MM.1S (cell line): ENCODE results near the gene FREY1.

Experiments used
- DNase-seq: peaks from one replicate; pipeline ENCODE4 v3.0.0-alpha.2; 2015
- H2AFZ ChIP-seq: fragments of 300-600 bp; sonication (generic); 2 replicates; pipeline ENCODE4 v1.6.0; 2016; ENCODE audit warnings: antibody characterized with exemption, low read length
- H3F3A ChIP-seq: fragments of 300-600 bp; sonication (generic); 2 replicates; pipeline ENCODE4 v1.6.1; 2016; ENCODE audit warnings: mild to moderate bottlenecking, antibody characterized with exemption, low read length, moderate library complexity, mixed read lengths; ENCODE audit not compliant: insufficient read depth
- H3K27ac ChIP-seq: fragments of 300-600 bp; sonication (generic); 2 replicates; pipeline ENCODE4 v1.5.1; 2016; ENCODE audit warnings: mild to moderate bottlenecking, low read length
- H3K27me3 ChIP-seq: fragments of 300-600 bp; sonication (generic); replicated peaks from 2 replicates; pipeline ENCODE4 v1.6.0; 2016; ENCODE audit warnings: low read length; ENCODE audit not compliant: insufficient read depth
- H3K36me3 ChIP-seq: fragments of 300-600 bp; sonication (generic); replicated peaks from 2 replicates; pipeline ENCODE4 v1.6.1; 2016; ENCODE audit warnings: mild to moderate bottlenecking, low read length, mixed read lengths; ENCODE audit not compliant: insufficient read depth
- H3K4me1 ChIP-seq: fragments of 300-600 bp; sonication (generic); 2 replicates; pipeline ENCODE4 v1.6.1; 2016; ENCODE audit warnings: low read length, mixed read lengths
- H3K4me2 ChIP-seq: fragments of 300-600 bp; sonication (generic); 2 replicates; pipeline ENCODE4 v1.6.0; 2016; ENCODE audit warnings: low read depth, low read length
- H3K4me3 ChIP-seq: fragments of 300-600 bp; sonication (generic); 2 replicates; pipeline ENCODE4 v1.5.1; 2016; ENCODE audit warnings: low read length, mixed read lengths
- H3K79me2 ChIP-seq: fragments of 300-600 bp; sonication (generic); 2 replicates; pipeline ENCODE4 v1.6.1; 2016; ENCODE audit warnings: mixed run types, low read length, mixed read lengths
- H3K9ac ChIP-seq: fragments of 300-600 bp; sonication (generic); 2 replicates; pipeline ENCODE4 v1.6.1; 2016; ENCODE audit warnings: low read length, mixed read lengths
- H3K9me2 ChIP-seq: fragments of 300-600 bp; sonication (generic); replicated peaks from 2 replicates; pipeline ENCODE4 v1.6.1; 2016; ENCODE audit warnings: mild to moderate bottlenecking, low read length, mixed read lengths; ENCODE audit not compliant: insufficient read depth
- H3K9me3 ChIP-seq: fragments of 300-600 bp; sonication (generic); replicated peaks from 2 replicates; pipeline ENCODE4 v1.6.1; 2016; ENCODE audit warnings: mild to moderate bottlenecking, low read length, mixed read lengths; ENCODE audit not compliant: insufficient read depth
- H4K20me1 ChIP-seq: fragments of 300-600 bp; sonication (generic); 2 replicates; pipeline ENCODE4 v1.6.1; 2016; ENCODE audit warnings: mild to moderate bottlenecking, low read length, moderate library complexity, mixed read lengths; ENCODE audit not compliant: insufficient read depth
- EZH2 ChIP-seq: fragments of 300-600 bp; sonication (generic); optimal IDR thresholded peaks from 2 replicates; pipeline ENCODE3; 2017; ENCODE audit warnings: low read depth, mild to moderate bottlenecking, antibody characterized with exemption, low read length, mixed read lengths
- EZH2phosphoT487 ChIP-seq: fragments of 300-600 bp; sonication (generic); IDR thresholded peaks from 2 replicates; pipeline ENCODE4 v1.6.1; 2018; ENCODE audit warnings: antibody characterized with exemption, low read length
- TF ChIP-seq, protein P1 (sequence below): fragments of 300-600 bp; sonication (generic); IDR thresholded peaks from 2 replicates; pipeline ENCODE4 v1.5.1; 2016; ENCODE audit warnings: antibody characterized with exemption, low read length, mixed read lengths

FREY1 gene

GRCh38 chr11:45913942-45914635 lies 7.0 kb upstream of the FREY1 start:
- H3K79me2 ChIP-seq, result peaks cover 22% of the 10 kb centered on the region
- peaks cover 17% of the 10 kb centered on the region for H3F3A ChIP-seq
- TF ChIP-seq EZH2, result no peak
- no peak for TF ChIP-seq EZH2phosphoT487
- TF ChIP-seq, protein P1, sequence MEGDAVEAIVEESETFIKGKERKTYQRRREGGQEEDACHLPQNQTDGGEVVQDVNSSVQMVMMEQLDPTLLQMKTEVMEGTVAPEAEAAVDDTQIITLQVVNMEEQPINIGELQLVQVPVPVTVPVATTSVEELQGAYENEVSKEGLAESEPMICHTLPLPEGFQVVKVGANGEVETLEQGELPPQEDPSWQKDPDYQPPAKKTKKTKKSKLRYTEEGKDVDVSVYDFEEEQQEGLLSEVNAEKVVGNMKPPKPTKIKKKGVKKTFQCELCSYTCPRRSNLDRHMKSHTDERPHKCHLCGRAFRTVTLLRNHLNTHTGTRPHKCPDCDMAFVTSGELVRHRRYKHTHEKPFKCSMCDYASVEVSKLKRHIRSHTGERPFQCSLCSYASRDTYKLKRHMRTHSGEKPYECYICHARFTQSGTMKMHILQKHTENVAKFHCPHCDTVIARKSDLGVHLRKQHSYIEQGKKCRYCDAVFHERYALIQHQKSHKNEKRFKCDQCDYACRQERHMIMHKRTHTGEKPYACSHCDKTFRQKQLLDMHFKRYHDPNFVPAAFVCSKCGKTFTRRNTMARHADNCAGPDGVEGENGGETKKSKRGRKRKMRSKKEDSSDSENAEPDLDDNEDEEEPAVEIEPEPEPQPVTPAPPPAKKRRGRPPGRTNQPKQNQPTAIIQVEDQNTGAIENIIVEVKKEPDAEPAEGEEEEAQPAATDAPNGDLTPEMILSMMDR, result no peak
- no peak overlapping the region for H3K27ac ChIP-seq
- H3K9me3 ChIP-seq, result no peaks in the 10 kb centered on the region
- H3K9me2 ChIP-seq, result no peaks in the 10 kb centered on the region
- no peaks in the 10 kb centered on the region for H3K36me3 ChIP-seq
- no peak overlapping the region for H3K4me2 ChIP-seq
- peaks cover 5% of the 10 kb centered on the region for H3K4me1 ChIP-seq
- H2AFZ ChIP-seq, result no peak overlapping the region
- H4K20me1 ChIP-seq, result no peaks in the 10 kb centered on the region
- H3K9ac ChIP-seq, result no peak overlapping the region
- H3K27me3 ChIP-seq, result no peaks in the 10 kb centered on the region
- H3K4me3 ChIP-seq, result no peak overlapping the region
- DNase-seq, result no peak

DNA sequence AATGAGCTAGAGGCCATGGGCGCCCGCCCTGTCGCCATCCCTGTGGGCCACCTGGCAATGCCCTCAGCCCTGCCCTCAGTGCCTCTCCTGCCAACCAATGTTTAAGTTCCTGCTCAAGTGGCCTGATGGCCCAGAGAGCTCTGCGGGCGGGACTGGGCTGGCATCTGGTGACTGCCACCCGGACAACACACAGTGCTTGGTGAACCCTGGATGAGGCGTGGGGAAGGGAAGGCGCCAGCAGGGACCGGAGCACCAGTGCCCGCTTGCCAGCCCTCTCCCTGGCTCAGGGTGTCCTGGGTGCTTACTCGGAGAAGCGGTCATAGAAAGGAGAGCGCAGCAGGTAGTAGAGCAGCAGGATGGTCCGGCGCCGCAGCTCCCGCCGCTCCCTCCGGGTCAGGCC lies 6.4 kb upstream of the FREY1 start:
- Histone ChIP-seq H3K27ac (no peak overlapping the region), H3K9ac (no peak overlapping the region), H3K4me2 (no peak overlapping the region), H3K9me3 (no peaks in the 10 kb centered on the region), H3F3A (peaks cover 12% of the 10 kb centered on the region), H3K9me2 (no peaks in the 10 kb centered on the region), H3K4me1 (peaks cover 3% of the 10 kb centered on the region; the same call in 1 of the 2 replicates), H3K27me3 (no peaks in the 10 kb centered on the region), H3K36me3 (no peaks in the 10 kb centered on the region), H3K4me3 (no peak overlapping the region), H3K79me2 (peaks cover 22% of the 10 kb centered on the region), H4K20me1 (no peaks in the 10 kb centered on the region), H2AFZ (no peak overlapping the region)
- no peak for DNase-seq
- no peak for TF ChIP-seq EZH2phosphoT487
- no peak for TF ChIP-seq EZH2
- TF ChIP-seq, protein P1, result no peak

DNA sequence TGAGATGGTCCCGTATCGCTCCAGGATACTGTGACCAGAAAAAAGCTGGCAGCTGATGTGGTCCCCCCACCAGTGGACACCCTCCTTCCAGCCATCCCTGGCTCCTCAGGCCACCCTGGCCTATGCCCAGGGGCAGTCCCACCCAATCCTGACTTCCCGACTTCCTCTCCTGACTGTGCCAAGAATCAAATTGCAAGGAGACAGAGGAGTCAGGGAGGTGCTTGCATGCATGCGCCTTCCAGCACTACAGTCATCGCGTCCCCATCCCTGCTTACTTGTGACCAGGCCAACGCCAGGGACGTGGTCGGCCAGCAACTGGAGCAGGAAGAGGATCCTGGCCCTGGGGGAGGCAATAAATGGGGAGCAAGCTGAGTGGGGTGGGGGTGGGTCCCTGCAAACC lies 3.6 kb upstream of the FREY1 start:
- TF ChIP-seq, protein P1, result no peak
- TF ChIP-seq EZH2phosphoT487 (no peak), EZH2 (no peak)
- Histone ChIP-seq H3K4me1 (no peaks in the 10 kb centered on the region), H4K20me1 (no peaks in the 10 kb centered on the region), H3K36me3 (no peaks in the 10 kb centered on the region), H3K9me2 (no peaks in the 10 kb centered on the region), H3F3A (no peaks in the 10 kb centered on the region), H3K9me3 (no peaks in the 10 kb centered on the region), H2AFZ (no peak overlapping the region), H3K9ac (no peak overlapping the region), H3K27me3 (no peaks in the 10 kb centered on the region), H3K27ac (no peak overlapping the region), H3K79me2 (peaks cover 1% of the 10 kb centered on the region), H3K4me2 (no peak overlapping the region), H3K4me3 (no peak overlapping the region)
- no peak for DNase-seq
